Myocyte (in vitro differentiated cells): Measurements from ENCODE around the gene CEACAM18. TPM values are rescaled to one million over a fixed set of nuclear protein-coding genes. Genes with fewer than 3 reads are reported as not detected.
A peak's percentile ranks its signal among the peaks of the same experiment; 100 is the strongest.
"Not testable (repeated sequence)": the region's sequence is repeated elsewhere in the genome, so short reads cannot be mapped to it uniquely, and the experiment has no call there.

Source experiments
- DNase-seq: peaks from one replicate; pipeline ENCODE4 v3.0.0-alpha.2; 2012; ENCODE audit warnings: low read depth
- total RNA-seq: library from RNA; depleted of rRNA; stranded (reverse); fragments of >200 nt; gene quantifications from 2 replicates; pipeline ENCODE4 v1.2.3, GENCODE V29; 2014

The CEACAM18 gene
- total RNA-seq, 1 donor from 2014 or later, result not detected

- no peak for DNase-seq
Measured at GRCh38 chr19:51461723-51462161, 16.6 kb upstream of the CEACAM18 start.

- DNase-seq, result no peak
Measured at GRCh38 chr19:51462276-51462675, 16.1 kb upstream of the CEACAM18 start.

- no peak for DNase-seq
Measured at GRCh38 chr19:51462681-51463080, 15.7 kb upstream of the CEACAM18 start.

- DNase-seq, result not testable (repeated sequence)
Measured at GRCh38 chr19:51463976-51464581, 14.3 kb upstream of the CEACAM18 start.

- no peak for DNase-seq
Measured at GRCh38 chr19:51466723-51467122, 11.6 kb upstream of the CEACAM18 start.

- no peak for DNase-seq
Measured at GRCh38 chr19:51467864-51468544, 10.3 kb upstream of the CEACAM18 start.

GRCh38 chr19:51468545-51468920 lies 9.8 kb upstream of the CEACAM18 start:
- DNase-seq, result no peak

GRCh38 chr19:51469162-51469561 lies 9.2 kb upstream of the CEACAM18 start:
- DNase-seq, result no peak

- DNase-seq, result no peak
Measured at GRCh38 chr19:51469629-51470028, 8.7 kb upstream of the CEACAM18 start.

- DNase-seq, result no peak
Measured at GRCh38 chr19:51470966-51471365, 7.4 kb upstream of the CEACAM18 start.

- DNase-seq, result no peak
Measured at GRCh38 chr19:51471527-51471926, 6.8 kb upstream of the CEACAM18 start.

GRCh38 chr19:51472607-51473006 lies 5.7 kb upstream of the CEACAM18 start:
- DNase-seq, result no peak

GRCh38 chr19:51473009-51473707 lies 5.2 kb upstream of the CEACAM18 start:
- DNase-seq, result peak; percentile 79

GRCh38 chr19:51476164-51476563 lies 2.2 kb upstream of the CEACAM18 start:
- DNase-seq, result no peak

- DNase-seq, result no peak
Measured at GRCh38 chr19:51477344-51477743, 995 bp upstream of the CEACAM18 start.

- DNase-seq, result no peak
Measured at GRCh38 chr19:51479531-51480331, 1.4 kb downstream of the CEACAM18 start.

GRCh38 chr19:51480590-51480989 lies 2.3 kb downstream of the CEACAM18 start:
- DNase-seq, result peak; percentile 56

- DNase-seq, result no peak
Measured at GRCh38 chr19:51485960-51486660, 7.8 kb downstream of the CEACAM18 start.

GRCh38 chr19:51488491-51488890 lies 10.2 kb downstream of the CEACAM18 start:
- no peak for DNase-seq

- no peak for DNase-seq
Measured at GRCh38 chr19:51489113-51489512, 10.8 kb downstream of the CEACAM18 start.

GRCh38 chr19:51490676-51491075 lies 12.3 kb downstream of the CEACAM18 start:
- no peak for DNase-seq
